SKM-1 treated with dmso at 0.1 percent for 144 hours (cell line): ENCODE results near the gene CHID1.

ENCODE experiments used
- DNase-seq: peaks from one replicate; lab custom pipeline; 2025; ENCODE audit not compliant: unreplicated experiment; lab: John Stamatoyannopoulos, UW

Gene CHID1

GRCh38 chr11:933142-933851 is 22.7 kb upstream of the CHID1 start:
- no peak for DNase-seq

- no peak for DNase-seq
Observed at GRCh38 chr11:932435-932834, 21.8 kb upstream of the CHID1 start.

GRCh38 chr11:931385-931784 is 20.8 kb upstream of the CHID1 start:
- DNase-seq, result no peak

GRCh38 chr11:929405-929804 is 18.8 kb upstream of the CHID1 start:
- no peak for DNase-seq

- DNase-seq, result no peak
Observed at GRCh38 chr11:928786-929185, 18.2 kb upstream of the CHID1 start.

- DNase-seq, result no peak
Observed at GRCh38 chr11:927871-928270, 17.3 kb upstream of the CHID1 start.

- DNase-seq, result no peak
Observed at GRCh38 chr11:926341-926916, 15.8 kb upstream of the CHID1 start.

GRCh38 chr11:925496-926301 is 15.1 kb upstream of the CHID1 start, which contains the start of gene AP2A2:
Gene AP2A2, plus strand, starts transcription at chr11:925870. Its CDS starts 152 bp downstream, at chr11:926022.
- peak; percentile 71 for DNase-seq

- no peak for DNase-seq
Observed at GRCh38 chr11:925158-925495, 14.5 kb upstream of the CHID1 start.

GRCh38 chr11:924406-925157 is 14.0 kb upstream of the CHID1 start:
- DNase-seq, result no peak

- no peak for DNase-seq
Observed at GRCh38 chr11:923691-924405, 13.2 kb upstream of the CHID1 start.

GRCh38 chr11:921921-922678 is 11.5 kb upstream of the CHID1 start:
- DNase-seq, result no peak

- no peak for DNase-seq
Observed at GRCh38 chr11:917426-917825, 6.8 kb upstream of the CHID1 start.

GRCh38 chr11:914747-915501 is 4.3 kb upstream of the CHID1 start:
- no peak for DNase-seq

GRCh38 chr11:914204-914603 is 3.6 kb upstream of the CHID1 start:
- DNase-seq, result no peak

GRCh38 chr11:913043-913442 is 2.4 kb upstream of the CHID1 start:
- no peak for DNase-seq

- no peak for DNase-seq
Observed at GRCh38 chr11:912266-912665, 1.7 kb upstream of the CHID1 start.

GRCh38 chr11:911890-912219 is 1.2 kb upstream of the CHID1 start:
- DNase-seq, result no peak

GRCh38 chr11:911031-911889 is 650 bp upstream of the CHID1 start:
- no peak for DNase-seq
